Panc1 (cell line): ENCODE results near the gene RABL6. TPM values are rescaled to one million over a fixed set of nuclear protein-coding genes. Genes with fewer than 3 reads are reported as not detected.
A peak's percentile ranks its signal among the peaks of the same experiment; 100 is the strongest.

Experiments used
- ATAC-seq: fragments of 200-7000 bp; cut with Tn5 transposase; 2 replicates; pipeline ENCODE4 v1.9.1; 2020; ENCODE audit warnings: mild to moderate bottlenecking, moderate library complexity
- BruUV-seq: library from RNA; stranded (reverse); fragments of 400-500 nt; replicated peaks from 2 replicates; lab custom pipeline; 2021; lab: Mats Ljungman, UMichigan
- CTCF ChIA-PET: fragments of 300-600 bp; sonication (Branson Sonifier 250); formaldehyde crosslinking; loops from one replicate; lab custom pipeline; 2022; ENCODE audit warnings: antibody characterized with exemption; lab: Charles Lee
- POLR2A ChIA-PET: fragments of 300-600 bp; sonication (Branson Sonifier 250); formaldehyde crosslinking; loops from one replicate; lab custom pipeline; 2022; ENCODE audit warnings: antibody characterized with exemption; lab: Charles Lee
- DNase-seq: peaks from one replicate; pipeline ENCODE4 v3.0.0-alpha.2; 2010; ENCODE audit warnings: low read depth, low spot score
- H3K27ac ChIP-seq: 2 replicates; pipeline ENCODE4 v1.5.1; 2011; ENCODE audit warnings: mild to moderate bottlenecking, low read length, inconsistent platforms
- H3K27me3 ChIP-seq: fragments of 200-500 bp; sonication (Bioruptor generic); 2 replicates; pipeline ENCODE4 v1.6.0; 2014; ENCODE audit warnings: low read length, inconsistent platforms; ENCODE audit not compliant: control insufficient read depth, insufficient read depth
- H3K36me3 ChIP-seq: fragments of 200-500 bp; sonication (Bioruptor generic); 2 replicates; pipeline ENCODE4 v1.5.1; 2014; ENCODE audit warnings: inconsistent platforms, mild to moderate bottlenecking, low read length, moderate library complexity; ENCODE audit not compliant: control insufficient read depth, insufficient read depth
- H3K4me1 ChIP-seq: 2 replicates; pipeline ENCODE4 v1.5.1; 2011; ENCODE audit warnings: inconsistent platforms, mild to moderate bottlenecking, low read length, moderate library complexity; ENCODE audit not compliant: control insufficient read depth, insufficient read depth
- H3K4me3 ChIP-seq, 2 experiments: 2 replicates each; pipeline ENCODE4 v1.5.1; 2011 to 2012; ENCODE audit warnings: low read depth in 2 of 2, low read length in 2 of 2, mild to moderate bottlenecking in 2 of 2, inconsistent platforms in 1 of 2, moderate library complexity in 1 of 2
- H3K9me3 ChIP-seq: fragments of 200-500 bp; sonication (Bioruptor generic); 2 replicates; pipeline ENCODE4 v1.5.1; 2014; ENCODE audit warnings: low read depth, mild to moderate bottlenecking, inconsistent platforms, low read length, moderate library complexity; ENCODE audit not compliant: control insufficient read depth, insufficient read depth
- CTCF ChIP-seq: fragments of 450-650 bp; IDR thresholded peaks from 2 replicates; pipeline ENCODE4 v1.5.1; 2017; ENCODE audit warnings: mild to moderate bottlenecking
- POLR2AphosphoS5 ChIP-seq: IDR thresholded peaks from 2 replicates; pipeline ENCODE4 v1.6.1; 2012; ENCODE audit warnings: mild to moderate bottlenecking, low read depth, low read length, moderate library complexity
- SIN3A ChIP-seq: IDR thresholded peaks from 2 replicates; pipeline ENCODE4 v1.6.1; 2012; ENCODE audit warnings: low read depth, mild to moderate bottlenecking, low read length, moderate library complexity, borderline replicate concordance; ENCODE audit not compliant: insufficient read depth
- TCF7L2 ChIP-seq: IDR thresholded peaks from 2 replicates; pipeline ENCODE4 v1.6.1; 2011; ENCODE audit warnings: mild to moderate bottlenecking, low read depth, low read length, inconsistent platforms
- in situ Hi-C: cut with HindIII; loops from 2 replicates; pipeline ENCODE4 v1.10.0; 2016; ENCODE audit warnings: low sequenced_read_pairs, low pct_unique_long_range_greater_than_20kb
- intact Hi-C: fragments of 100-400 bp; cut with micrococcal nuclease; formaldehyde crosslinking; loops from one replicate; pipeline ENCODE4 v1.10.0; 2022; ENCODE audit not compliant: unreplicated experiment
- total RNA-seq: library from RNA; stranded (reverse); gene quantifications from one replicate; pipeline ENCODE4 v1.2.1, GENCODE V29; 2021; ENCODE audit not compliant: unreplicated experiment
- TF ChIP-seq, protein P1 (sequence below), 2 experiments: IDR thresholded peaks; 2 replicates each; pipeline ENCODE4 v1.6.1; 2011 to 2012; ENCODE audit warnings: low read depth in 2 of 2, control low read depth in 1 of 2, low read length in 1 of 2, mild to moderate bottlenecking in 1 of 2, moderate library complexity in 1 of 2; ENCODE audit not compliant: insufficient read depth in 1 of 2

RABL6 gene
- total RNA-seq, 1 experiment from 2014 or later, result 106 TPM

DNA sequence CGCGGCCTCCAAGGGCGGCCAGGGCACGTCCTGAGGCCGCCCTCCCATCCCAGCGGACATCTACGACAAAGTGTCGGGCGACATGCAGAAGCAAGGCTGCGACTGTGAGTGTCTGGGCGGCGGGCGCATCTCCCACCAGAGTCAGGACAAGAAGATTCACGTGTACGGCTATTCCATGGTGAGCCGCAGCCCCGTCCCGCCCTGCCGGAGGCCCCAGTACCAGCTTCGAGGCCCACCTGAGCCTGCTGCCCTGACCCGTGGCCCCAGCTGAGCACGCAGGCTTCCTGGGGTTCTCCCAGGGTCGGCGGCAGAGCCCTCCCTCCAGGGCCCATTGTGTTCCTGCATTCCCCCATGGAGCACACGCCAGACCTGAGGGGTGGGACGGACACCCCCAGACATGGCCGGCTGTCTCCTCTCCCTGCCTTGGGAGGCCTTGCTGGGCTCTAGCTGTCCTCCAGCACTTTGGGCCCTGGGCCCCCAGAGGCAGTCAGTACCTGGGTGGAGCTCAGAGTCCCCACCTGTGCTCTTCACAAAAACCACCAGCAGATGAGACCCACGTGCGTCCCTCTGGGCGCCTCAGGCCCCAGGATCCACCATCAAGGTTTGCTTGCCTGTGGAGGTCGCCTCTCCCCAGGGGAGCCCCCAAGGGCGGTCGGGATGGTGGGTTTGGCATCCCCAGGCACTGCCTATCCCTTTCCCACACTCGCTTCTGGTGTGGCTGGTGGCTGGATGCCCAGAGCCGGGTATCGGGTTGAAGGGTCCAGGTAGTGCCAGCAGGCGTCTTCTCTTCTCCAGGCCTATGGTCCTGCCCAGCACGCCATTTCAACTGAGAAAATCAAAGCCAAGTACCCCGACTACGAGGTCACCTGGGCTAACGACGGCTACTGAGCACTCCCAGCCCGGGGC is 42.5 kb downstream of the RABL6 start:
- Histone ChIP-seq H3K9me3 (no peaks in the 10 kb centered on the region), H3K36me3 (no peaks in the 10 kb centered on the region), H3K27me3 (no peaks in the 10 kb centered on the region), H3K4me3 (peak overlapping the region; percentile 64 to 69), H3K27ac (peak overlapping the region; percentile 83), H3K4me1 (peaks cover 15% of the 10 kb centered on the region)
- ChIA-PET CTCF (no interaction called here), POLR2A (interaction anchor here (0.6 kb wide), 1 partner anchor 88 kb away, joined by 6 read pairs; no protein-coding TSS in a partner anchor)
- intact Hi-C loops (no loop called here), in situ Hi-C loops (no loop called here)
- TF ChIP-seq, protein P1, sequence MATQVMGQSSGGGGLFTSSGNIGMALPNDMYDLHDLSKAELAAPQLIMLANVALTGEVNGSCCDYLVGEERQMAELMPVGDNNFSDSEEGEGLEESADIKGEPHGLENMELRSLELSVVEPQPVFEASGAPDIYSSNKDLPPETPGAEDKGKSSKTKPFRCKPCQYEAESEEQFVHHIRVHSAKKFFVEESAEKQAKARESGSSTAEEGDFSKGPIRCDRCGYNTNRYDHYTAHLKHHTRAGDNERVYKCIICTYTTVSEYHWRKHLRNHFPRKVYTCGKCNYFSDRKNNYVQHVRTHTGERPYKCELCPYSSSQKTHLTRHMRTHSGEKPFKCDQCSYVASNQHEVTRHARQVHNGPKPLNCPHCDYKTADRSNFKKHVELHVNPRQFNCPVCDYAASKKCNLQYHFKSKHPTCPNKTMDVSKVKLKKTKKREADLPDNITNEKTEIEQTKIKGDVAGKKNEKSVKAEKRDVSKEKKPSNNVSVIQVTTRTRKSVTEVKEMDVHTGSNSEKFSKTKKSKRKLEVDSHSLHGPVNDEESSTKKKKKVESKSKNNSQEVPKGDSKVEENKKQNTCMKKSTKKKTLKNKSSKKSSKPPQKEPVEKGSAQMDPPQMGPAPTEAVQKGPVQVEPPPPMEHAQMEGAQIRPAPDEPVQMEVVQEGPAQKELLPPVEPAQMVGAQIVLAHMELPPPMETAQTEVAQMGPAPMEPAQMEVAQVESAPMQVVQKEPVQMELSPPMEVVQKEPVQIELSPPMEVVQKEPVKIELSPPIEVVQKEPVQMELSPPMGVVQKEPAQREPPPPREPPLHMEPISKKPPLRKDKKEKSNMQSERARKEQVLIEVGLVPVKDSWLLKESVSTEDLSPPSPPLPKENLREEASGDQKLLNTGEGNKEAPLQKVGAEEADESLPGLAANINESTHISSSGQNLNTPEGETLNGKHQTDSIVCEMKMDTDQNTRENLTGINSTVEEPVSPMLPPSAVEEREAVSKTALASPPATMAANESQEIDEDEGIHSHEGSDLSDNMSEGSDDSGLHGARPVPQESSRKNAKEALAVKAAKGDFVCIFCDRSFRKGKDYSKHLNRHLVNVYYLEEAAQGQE (IDR thresholded peaks at IDR 0.05; ENCODE audit: insufficient read depth in 1 of 2, low read depth in 2 of 2, low read length in 1 of 2), result no peak
- TF ChIP-seq CTCF (no peak), SIN3A (no peak), POLR2AphosphoS5 (no peak), TCF7L2 (no peak)
- no peak for ATAC-seq
- TSS peak; percentile 96 for BruUV-seq
- no peak for DNase-seq

DNA sequence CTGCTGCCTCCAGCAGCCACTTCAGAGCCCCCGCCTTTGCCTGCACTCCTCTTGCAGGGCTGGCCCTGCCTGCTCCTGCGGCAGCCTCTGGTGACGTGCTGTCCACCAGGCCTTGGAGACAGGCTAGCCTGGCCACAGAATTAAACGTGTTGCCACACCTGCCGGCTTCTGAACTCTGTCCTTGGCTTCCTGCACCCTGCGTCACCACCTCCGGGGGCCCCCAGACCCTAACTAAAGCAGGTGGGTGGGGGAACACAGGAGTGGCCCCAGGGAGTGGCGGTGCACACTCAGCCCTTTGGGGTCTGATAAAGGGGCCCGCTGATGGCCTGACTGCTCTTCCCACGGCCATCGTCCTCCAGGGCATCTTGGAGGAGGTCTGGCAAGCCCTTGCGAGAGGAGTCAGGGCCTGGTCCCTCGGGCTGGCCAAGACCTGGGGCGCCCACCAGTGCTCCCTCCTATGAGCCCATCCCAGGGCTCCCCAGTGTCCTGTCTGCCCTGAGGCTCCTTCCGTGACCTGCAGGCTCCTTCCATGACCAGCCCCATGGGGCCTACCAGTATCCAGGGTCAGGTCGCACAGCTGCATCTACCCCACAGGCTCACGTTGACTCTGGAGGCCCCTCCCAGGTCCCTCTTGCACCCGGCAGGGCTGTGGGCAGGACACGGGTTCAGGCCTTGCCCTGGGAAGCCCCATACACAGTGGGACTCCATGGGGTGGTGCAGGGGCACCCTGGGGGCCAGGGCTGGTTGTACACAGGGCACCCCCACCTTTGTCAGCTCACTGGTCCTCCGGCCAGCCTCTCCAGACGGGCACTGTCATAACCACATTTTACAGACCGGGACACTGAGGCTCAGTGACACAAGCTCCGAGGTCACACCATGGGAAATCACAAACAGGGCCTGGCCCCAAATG is 43.4 kb downstream of the RABL6 start:
- Histone ChIP-seq H3K27ac (peak overlapping the region; percentile 83; the same call in 1 of the 2 replicates), H3K36me3 (no peaks in the 10 kb centered on the region), H3K4me1 (peaks cover 18% of the 10 kb centered on the region), H3K9me3 (no peaks in the 10 kb centered on the region), H3K4me3 (peak overlapping the region; percentile 64 to 69; a peak in 3 of 4 replicates), H3K27me3 (no peaks in the 10 kb centered on the region)
- ATAC-seq (no peak), DNase-seq (no peak)
- in situ Hi-C loops (no loop called here), intact Hi-C loops (no loop called here)
- no TSS peak for BruUV-seq
- TF ChIP-seq TCF7L2 (no peak), POLR2AphosphoS5 (no peak), CTCF (no peak), SIN3A (no peak)
- TF ChIP-seq, protein P1 (IDR thresholded peaks at IDR 0.05; ENCODE audit: insufficient read depth in 1 of 2, low read depth in 2 of 2, low read length in 1 of 2), result no peak
- POLR2A ChIA-PET, result interaction anchor here (0.6 kb wide), 1 partner anchor 87 kb away, joined by 6 read pairs; no protein-coding TSS in a partner anchor
- CTCF ChIA-PET, result no interaction called here
